C4-2B (cell line): ENCODE results near the gene SLC25A36.

ENCODE experiments used
- ZFX ChIP-seq: fragments of 450-650 bp; IDR thresholded peaks from 2 replicates; pipeline ENCODE4 v1.6.1; 2017
- TF ChIP-seq, protein P1 (sequence below): fragments of 450-650 bp; conservative IDR thresholded peaks from 2 replicates; pipeline ENCODE4 v1.5.1; 2017; ENCODE audit warnings: mild to moderate bottlenecking

DNA sequence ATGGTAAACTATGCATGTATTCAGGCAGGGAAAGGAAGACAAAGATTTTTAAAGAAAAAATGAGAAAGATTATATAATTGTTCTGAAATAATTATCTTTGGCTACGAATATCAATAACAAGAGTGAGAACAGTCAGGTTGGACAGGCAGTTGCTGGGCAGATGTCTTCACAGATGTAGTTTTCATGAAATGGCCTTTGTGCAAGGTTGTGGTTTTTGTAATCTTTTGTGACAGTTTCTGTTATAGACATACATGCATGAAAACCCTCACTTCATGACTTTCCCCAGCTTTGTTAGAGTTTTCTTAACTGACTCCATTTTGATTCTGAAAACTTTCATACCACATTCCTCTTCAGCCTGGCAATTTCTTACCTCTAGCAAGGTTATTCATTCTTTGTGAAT lies 34.9 kb upstream of the SLC25A36 start:
- TF ChIP-seq, protein P1, sequence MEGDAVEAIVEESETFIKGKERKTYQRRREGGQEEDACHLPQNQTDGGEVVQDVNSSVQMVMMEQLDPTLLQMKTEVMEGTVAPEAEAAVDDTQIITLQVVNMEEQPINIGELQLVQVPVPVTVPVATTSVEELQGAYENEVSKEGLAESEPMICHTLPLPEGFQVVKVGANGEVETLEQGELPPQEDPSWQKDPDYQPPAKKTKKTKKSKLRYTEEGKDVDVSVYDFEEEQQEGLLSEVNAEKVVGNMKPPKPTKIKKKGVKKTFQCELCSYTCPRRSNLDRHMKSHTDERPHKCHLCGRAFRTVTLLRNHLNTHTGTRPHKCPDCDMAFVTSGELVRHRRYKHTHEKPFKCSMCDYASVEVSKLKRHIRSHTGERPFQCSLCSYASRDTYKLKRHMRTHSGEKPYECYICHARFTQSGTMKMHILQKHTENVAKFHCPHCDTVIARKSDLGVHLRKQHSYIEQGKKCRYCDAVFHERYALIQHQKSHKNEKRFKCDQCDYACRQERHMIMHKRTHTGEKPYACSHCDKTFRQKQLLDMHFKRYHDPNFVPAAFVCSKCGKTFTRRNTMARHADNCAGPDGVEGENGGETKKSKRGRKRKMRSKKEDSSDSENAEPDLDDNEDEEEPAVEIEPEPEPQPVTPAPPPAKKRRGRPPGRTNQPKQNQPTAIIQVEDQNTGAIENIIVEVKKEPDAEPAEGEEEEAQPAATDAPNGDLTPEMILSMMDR = no peak
- TF ChIP-seq ZFX = no peak
